H9 (cell line): Measurements from ENCODE around the gene MRO. TPM values are rescaled to one million over a fixed set of nuclear protein-coding genes. Genes with fewer than 3 reads are reported as not detected.

Experiments used
- DNase-seq: peaks from one replicate; pipeline ENCODE4 v3.0.0-alpha.2; 2017
- H2AFZ ChIP-seq: one replicate; pipeline ENCODE4 v1.6.1; 2013; ENCODE audit warnings: mild to moderate bottlenecking, low read length, control low read depth, moderate library complexity
- H2AK5ac ChIP-seq: 2 replicates; pipeline ENCODE4 v1.6.1; 2013; ENCODE audit warnings: low read length, control low read depth, mixed read lengths; ENCODE audit not compliant: insufficient read length
- H2BK120ac ChIP-seq: one replicate; pipeline ENCODE4 v1.6.1; 2013; ENCODE audit warnings: low read depth, mild to moderate bottlenecking, low read length, control low read depth, inconsistent platforms; ENCODE audit not compliant: poor library complexity, severe bottlenecking
- H2BK12ac ChIP-seq: 2 replicates; pipeline ENCODE4 v1.6.1; 2013; ENCODE audit warnings: low read length, control low read depth, mixed read lengths, low read depth; ENCODE audit not compliant: insufficient read length
- H2BK15ac ChIP-seq: 2 replicates; pipeline ENCODE4 v1.6.1; 2013; ENCODE audit warnings: low read depth, low read length, control low read depth
- H2BK20ac ChIP-seq: one replicate; pipeline ENCODE4 v1.6.1; 2013; ENCODE audit warnings: low read depth, mild to moderate bottlenecking, low read length, control low read depth, inconsistent platforms; ENCODE audit not compliant: poor library complexity, severe bottlenecking
- H2BK5ac ChIP-seq: 2 replicates; pipeline ENCODE4 v1.6.1; 2013; ENCODE audit warnings: low read length, control low read depth, mixed read lengths; ENCODE audit not compliant: insufficient read length
- H3K14ac ChIP-seq: 2 replicates; pipeline ENCODE4 v1.6.1; 2013; ENCODE audit warnings: low read length, control low read depth; ENCODE audit not compliant: insufficient read depth
- H3K18ac ChIP-seq: 2 replicates; pipeline ENCODE4 v1.6.1; 2013; ENCODE audit warnings: low read depth, mild to moderate bottlenecking, mixed read lengths, low read length, control low read depth; ENCODE audit not compliant: insufficient read length
- H3K23ac ChIP-seq: 2 replicates; pipeline ENCODE4 v1.6.1; 2013; ENCODE audit warnings: low read length, control low read depth, mixed read lengths, low read depth; ENCODE audit not compliant: insufficient read length
- H3K23me2 ChIP-seq: 2 replicates; pipeline ENCODE4 v1.6.1; 2013; ENCODE audit warnings: low read depth, mild to moderate bottlenecking, mixed read lengths, low read length, control low read depth; ENCODE audit not compliant: insufficient read length, poor library complexity, severe bottlenecking
- H3K27ac ChIP-seq: 2 replicates; pipeline ENCODE4 v1.5.1; 2013; ENCODE audit warnings: low read length, control low read depth, mixed read lengths, low read depth; ENCODE audit not compliant: insufficient read length
- H3K27me3 ChIP-seq: 2 replicates; pipeline ENCODE4 v1.6.1; 2013; ENCODE audit warnings: low read length, control low read depth, inconsistent platforms; ENCODE audit not compliant: insufficient read depth
- H3K4ac ChIP-seq: 2 replicates; pipeline ENCODE4 v1.6.1; 2013; ENCODE audit warnings: low read depth, mild to moderate bottlenecking, control low read depth, inconsistent platforms, low read length, moderate library complexity
- H3K4me1 ChIP-seq: 2 replicates; pipeline ENCODE4 v1.6.1; 2013; ENCODE audit warnings: low read length, control low read depth, inconsistent platforms; ENCODE audit not compliant: insufficient read depth
- H3K4me2 ChIP-seq: 2 replicates; pipeline ENCODE4 v1.6.1; 2013; ENCODE audit warnings: low read length, control low read depth, mixed read lengths; ENCODE audit not compliant: insufficient read length, insufficient read depth
- H3K56ac ChIP-seq: 2 replicates; pipeline ENCODE4 v1.6.1; 2013; ENCODE audit warnings: low read depth, mild to moderate bottlenecking, mixed read lengths, low read length, control low read depth; ENCODE audit not compliant: insufficient read length
- H3K79me1 ChIP-seq: 2 replicates; pipeline ENCODE4 v1.6.1; 2013; ENCODE audit warnings: low read depth, mild to moderate bottlenecking, moderate library complexity, low read length, control low read depth, inconsistent platforms; ENCODE audit not compliant: insufficient read depth, poor library complexity, severe bottlenecking
- H3K79me2 ChIP-seq: 2 replicates; pipeline ENCODE4 v1.6.1; 2013; ENCODE audit warnings: low read length, control low read depth, inconsistent platforms; ENCODE audit not compliant: insufficient read depth
- H3K9ac ChIP-seq: 2 replicates; pipeline ENCODE4 v1.6.1; 2013; ENCODE audit warnings: low read length, control low read depth, mixed read lengths; ENCODE audit not compliant: insufficient read length; ENCODE audit errors: extremely low read depth
- H3K9me3 ChIP-seq: one replicate; pipeline ENCODE4 v1.6.1; 2013; ENCODE audit warnings: low read depth, low read length, inconsistent platforms; ENCODE audit not compliant: control insufficient read depth
- H3T11ph ChIP-seq: one replicate; pipeline ENCODE4 v1.6.1; 2013; ENCODE audit warnings: mild to moderate bottlenecking, low read length, control low read depth, inconsistent platforms
- H4K20me1 ChIP-seq: one replicate; pipeline ENCODE4 v1.6.1; 2013; ENCODE audit not compliant: control insufficient read depth, insufficient read length, insufficient read depth
- H4K5ac ChIP-seq: 2 replicates; pipeline ENCODE4 v1.6.1; 2013; ENCODE audit warnings: low read depth, mild to moderate bottlenecking, mixed read lengths, low read length, control low read depth; ENCODE audit not compliant: insufficient read length
- H4K8ac ChIP-seq: replicated peaks from 2 replicates; pipeline ENCODE4 v1.6.1; 2013; ENCODE audit warnings: low read length, control low read depth, mixed read lengths, low read depth; ENCODE audit not compliant: insufficient read length
- H4K91ac ChIP-seq: 2 replicates; pipeline ENCODE4 v1.6.1; 2013; ENCODE audit warnings: low read depth, mild to moderate bottlenecking, moderate library complexity, mixed read lengths, low read length, control low read depth; ENCODE audit not compliant: insufficient read length
- H3K27ac Mint-ChIP-seq, 3 experiments: 2 replicates in 2 of 3; 3 replicates in 1 of 3; pipeline ENCODE4 v1.8.0; 2020 to 2021; ENCODE audit warnings: mixed read lengths in 3 of 3, mild to moderate bottlenecking in 1 of 3, moderate library complexity in 1 of 3
- H3K27me3 Mint-ChIP-seq: 2 replicates; pipeline ENCODE4 v1.8.0; 2021; ENCODE audit warnings: low read depth, mild to moderate bottlenecking, moderate library complexity, mixed read lengths
- H3K36me3 Mint-ChIP-seq, 3 experiments: 2 replicates in 2 of 3; 3 replicates in 1 of 3; pipeline ENCODE4 v1.8.0; 2020 to 2021; ENCODE audit warnings: low read depth in 3 of 3, mixed read lengths in 3 of 3; ENCODE audit not compliant: insufficient read depth in 1 of 3
- H3K4me1 Mint-ChIP-seq, 2 experiments: 2 replicates each; pipeline ENCODE4 v1.8.0; 2020; ENCODE audit warnings: mixed read lengths in 2 of 2
- H3K4me3 Mint-ChIP-seq, 2 experiments: 2 replicates in 1 of 2; 3 replicates in 1 of 2; pipeline ENCODE4 v1.8.0; 2020 to 2021; ENCODE audit warnings: mild to moderate bottlenecking in 2 of 2, mixed read lengths in 2 of 2, moderate library complexity in 1 of 2
- H3K9me3 Mint-ChIP-seq, 2 experiments: 2 replicates in 1 of 2; 3 replicates in 1 of 2; pipeline ENCODE4 v1.8.0; 2020; ENCODE audit warnings: mild to moderate bottlenecking in 2 of 2, mixed read lengths in 2 of 2, moderate library complexity in 1 of 2
- CTCF ChIP-seq: fragments of 200-600 bp; sonication (generic); conservative IDR thresholded peaks from 3 replicates; pipeline ENCODE4 v1.8.0; 2021; ENCODE audit warnings: antibody characterized with exemption, mild to moderate bottlenecking
- WGBS: extraction: QIAGEN DNeasy Blood & Tissue Kit; methylation state at CpG from one replicate; pipeline ENCODE4 v1.1.7; 2013; ENCODE audit warnings: missing lambda C conversion rate, low lambda C conversion rate, mixed read lengths; ENCODE audit not compliant: insufficient read length; ENCODE audit errors: extremely low coverage; 5-methylcytosine and 5-hydroxymethylcytosine counted together
- total RNA-seq: library from RNA; stranded (reverse); gene quantifications from 2 replicates; pipeline ENCODE4 v1.2.1, GENCODE V29; 2021

The MRO gene
- total RNA-seq, 1 experiment from 2014 or later, result 0.57 TPM

GRCh38 chr18:50855976-50856757 lies 36.4 kb upstream of the MRO start:
- Histone ChIP-seq H2BK12ac (no peak overlapping the region), H4K8ac (no peak overlapping the region), H3K79me1 (no peaks in the 10 kb centered on the region), H3K23ac (no peak overlapping the region), H2AK5ac (no peak overlapping the region), H3K9me3 (no peaks in the 10 kb centered on the region), H4K91ac (no peak overlapping the region), H3K9ac (no peak overlapping the region), H2BK15ac (no peak overlapping the region), H3K4ac (no peak overlapping the region), H3K4me2 (no peak overlapping the region), H4K5ac (no peak overlapping the region), H3K56ac (no peak overlapping the region), H2BK5ac (no peak overlapping the region), H2AFZ (no peak overlapping the region), H4K20me1 (no peaks in the 10 kb centered on the region), H3K79me2 (no peaks in the 10 kb centered on the region), H2BK20ac (no peak overlapping the region), H3K14ac (no peak overlapping the region), H2BK120ac (no peak overlapping the region), H3K27ac (no peak overlapping the region), H3K23me2 (no peaks in the 10 kb centered on the region), H3K18ac (no peak overlapping the region), H3T11ph (no peak overlapping the region), H3K4me1 (no peaks in the 10 kb centered on the region; the same call in 1 of the 2 replicates), H3K27me3 (no peaks in the 10 kb centered on the region)
- Mint-ChIP-seq H3K27ac (peak overlapping the region in 1 of 3 experiments; percentile 20; a peak in 1 of 7 replicates), H3K27me3 (no peaks in the 10 kb centered on the region; the same call in 1 of the 2 replicates), H3K4me3 (no peak overlapping the region), H3K4me1 (peaks cover 9 to 10% of the 10 kb centered on the region in 2 experiments), H3K36me3 (no peaks in the 10 kb centered on the region), H3K9me3 (no peaks in the 10 kb centered on the region)
- no CpG with 5 or more reads among the region's 13 CpGs for WGBS
- DNase-seq, result no peak
- no peak for TF ChIP-seq CTCF
